ENCODE measurements around the gene SEMG2. TPM values are rescaled to one million over a fixed set of nuclear protein-coding genes. Genes with fewer than 3 reads are reported as not detected.

The SEMG2 gene, protein sequence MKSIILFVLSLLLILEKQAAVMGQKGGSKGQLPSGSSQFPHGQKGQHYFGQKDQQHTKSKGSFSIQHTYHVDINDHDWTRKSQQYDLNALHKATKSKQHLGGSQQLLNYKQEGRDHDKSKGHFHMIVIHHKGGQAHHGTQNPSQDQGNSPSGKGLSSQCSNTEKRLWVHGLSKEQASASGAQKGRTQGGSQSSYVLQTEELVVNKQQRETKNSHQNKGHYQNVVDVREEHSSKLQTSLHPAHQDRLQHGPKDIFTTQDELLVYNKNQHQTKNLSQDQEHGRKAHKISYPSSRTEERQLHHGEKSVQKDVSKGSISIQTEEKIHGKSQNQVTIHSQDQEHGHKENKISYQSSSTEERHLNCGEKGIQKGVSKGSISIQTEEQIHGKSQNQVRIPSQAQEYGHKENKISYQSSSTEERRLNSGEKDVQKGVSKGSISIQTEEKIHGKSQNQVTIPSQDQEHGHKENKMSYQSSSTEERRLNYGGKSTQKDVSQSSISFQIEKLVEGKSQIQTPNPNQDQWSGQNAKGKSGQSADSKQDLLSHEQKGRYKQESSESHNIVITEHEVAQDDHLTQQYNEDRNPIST
- polyA plus RNA-seq (2014; cell fraction: cytosol; rRNA removed): not detected in 2 replicates
- not detected in 2 replicates for polyA plus RNA-seq (2014; cell fraction: nucleus; rRNA removed)

DNA sequence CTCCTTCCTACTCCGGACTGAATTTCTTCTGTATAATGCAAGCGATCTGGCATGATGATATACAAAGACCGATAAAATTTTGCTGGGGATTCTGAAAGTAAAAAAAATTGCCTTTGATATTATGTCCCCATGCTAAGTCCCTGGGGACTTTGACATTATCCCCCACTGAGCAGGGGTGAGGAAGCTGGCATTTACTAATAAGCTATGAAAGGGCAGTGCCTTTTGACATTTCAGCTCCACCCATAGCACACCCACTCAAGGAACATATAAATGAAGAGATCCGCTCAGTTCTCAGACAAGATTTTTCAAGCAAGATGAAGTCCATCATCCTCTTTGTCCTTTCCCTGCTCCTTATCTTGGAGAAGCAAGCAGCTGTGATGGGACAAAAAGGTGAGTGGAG, at the start of gene SEMG2:
Gene SEMG2 (plus strand): TSS at position 298 of the 400 bp plus-strand sequence. CDS start 17 bp downstream, at position 315.
- DNase-seq (ENCODE audit: low spot score): no peak

DNA sequence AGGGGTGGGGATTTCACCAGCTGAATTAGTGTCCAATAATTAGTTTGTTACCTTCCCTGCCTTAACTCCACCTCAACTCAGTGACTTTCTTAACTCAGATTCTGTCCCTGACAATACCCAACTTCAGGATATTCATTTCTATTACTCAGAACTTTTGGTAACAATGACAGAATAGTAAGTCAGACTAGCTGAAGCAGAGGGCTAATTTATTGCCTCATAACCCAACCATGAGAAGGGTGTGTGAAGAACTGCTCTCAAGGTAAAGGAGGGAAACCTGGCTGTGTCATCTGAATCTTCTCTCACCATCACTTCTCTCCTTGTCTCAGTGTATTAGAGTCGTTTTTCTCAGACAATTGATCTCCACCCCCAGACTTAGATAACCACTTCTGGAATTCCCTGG, 47.7 kb upstream of the SEMG2 start:
- DNase-seq (ENCODE audit: low spot score): no peak

DNA sequence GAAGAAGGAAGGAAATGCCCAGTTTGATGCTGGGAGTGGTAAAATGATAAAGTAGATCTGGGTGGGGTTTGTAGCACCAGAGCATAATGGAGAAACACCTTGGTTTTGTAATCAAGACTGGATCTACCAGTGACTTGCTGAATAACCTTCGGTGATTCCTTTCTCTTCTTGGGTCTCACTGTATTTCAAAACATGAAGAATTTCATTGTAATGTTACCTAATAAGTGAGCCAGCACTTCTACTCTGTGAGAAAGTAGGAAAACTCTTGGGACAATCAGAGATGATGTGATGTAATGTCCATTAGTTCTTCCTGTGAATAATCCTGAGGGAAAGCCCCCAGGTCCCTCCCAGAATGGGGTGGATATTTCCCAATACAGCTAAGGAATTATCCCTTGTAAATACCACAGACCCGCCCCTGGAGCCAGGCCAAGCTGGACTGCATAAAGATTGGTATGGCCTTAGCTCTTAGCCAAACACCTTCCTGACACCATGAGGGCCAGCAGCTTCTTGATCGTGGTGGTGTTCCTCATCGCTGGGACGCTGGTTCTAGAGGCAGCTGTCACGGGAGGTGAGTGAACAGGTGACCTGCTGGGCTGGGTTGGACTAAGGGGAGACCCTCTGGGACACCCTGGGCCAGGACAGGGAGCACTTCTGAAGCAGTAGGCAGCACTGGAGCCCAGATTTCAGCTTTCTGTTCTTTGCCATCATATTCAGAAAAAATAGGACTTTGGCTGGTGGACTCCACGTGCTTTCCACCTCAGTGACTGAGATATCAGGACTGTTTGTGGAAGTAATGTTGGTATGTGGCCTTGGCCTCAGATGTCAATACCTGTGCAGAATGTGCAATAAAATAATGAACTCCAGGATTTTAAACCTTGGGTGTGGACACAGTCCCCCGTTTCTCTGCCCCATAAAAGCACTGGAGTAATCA, 46.5 kb upstream of the SEMG2 start, which contains the start of gene PI3:
Gene PI3 (plus strand): TSS at position 469 of the 931 bp plus-strand sequence. CDS start 21 bp downstream, at position 490.
- DNase-seq (ENCODE audit: low spot score): no peak

DNA sequence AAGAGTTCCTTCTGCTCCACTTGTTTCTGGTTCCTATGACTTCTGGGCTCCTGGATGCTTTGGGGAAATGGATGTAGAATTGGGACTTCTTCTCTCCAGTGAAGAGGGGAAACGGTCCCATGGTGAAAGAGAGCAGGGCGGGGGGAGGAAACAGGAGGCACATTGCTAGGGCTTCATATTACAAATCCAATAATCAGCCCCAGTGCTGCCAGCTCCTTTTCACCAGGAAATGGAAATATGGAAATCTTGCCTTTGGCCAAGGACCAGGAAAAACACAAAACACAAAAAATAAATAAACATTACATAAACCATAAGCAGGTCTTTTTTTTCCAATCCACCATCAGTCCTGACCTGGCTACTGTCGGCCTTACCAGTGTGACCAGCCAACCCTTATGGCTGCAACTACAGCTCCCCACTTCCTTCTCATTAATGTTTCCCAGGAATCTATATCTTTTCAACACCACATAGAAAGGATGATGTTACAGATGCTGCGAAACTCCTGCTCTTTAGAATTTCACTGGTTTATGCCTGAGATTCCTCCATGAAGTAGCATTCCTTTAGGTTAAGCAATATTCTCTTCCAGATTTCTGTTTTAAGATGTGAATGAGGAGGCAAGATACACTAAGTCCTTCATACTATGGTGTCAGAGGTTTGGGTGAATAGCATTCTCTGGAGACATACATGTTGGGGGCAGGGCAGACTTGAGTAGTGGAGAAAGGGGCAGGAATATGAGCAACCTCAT, 44.5 kb upstream of the SEMG2 start:
- no peak for DNase-seq (ENCODE audit: low spot score)

DNA sequence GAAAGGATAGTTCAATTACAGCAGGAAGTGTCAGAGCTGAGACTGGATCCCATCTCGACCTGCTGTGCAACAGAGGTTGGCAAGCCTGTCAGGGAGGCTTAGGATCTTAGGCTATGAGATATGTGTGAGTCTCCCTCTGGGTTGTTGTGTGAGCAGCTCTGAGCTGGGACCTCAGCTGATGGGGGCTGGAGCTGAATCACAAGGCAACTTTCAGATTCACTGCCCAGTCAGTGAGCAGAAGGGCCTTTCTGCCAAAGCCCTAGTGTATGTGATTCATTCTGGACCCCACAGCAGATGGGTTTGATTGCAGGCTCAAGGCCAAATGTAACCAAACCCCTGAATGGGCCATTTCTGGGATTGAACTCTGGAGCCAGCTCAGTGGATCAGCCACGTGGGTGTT, 42.0 kb upstream of the SEMG2 start:
- no peak for DNase-seq (ENCODE audit: low spot score)

DNA sequence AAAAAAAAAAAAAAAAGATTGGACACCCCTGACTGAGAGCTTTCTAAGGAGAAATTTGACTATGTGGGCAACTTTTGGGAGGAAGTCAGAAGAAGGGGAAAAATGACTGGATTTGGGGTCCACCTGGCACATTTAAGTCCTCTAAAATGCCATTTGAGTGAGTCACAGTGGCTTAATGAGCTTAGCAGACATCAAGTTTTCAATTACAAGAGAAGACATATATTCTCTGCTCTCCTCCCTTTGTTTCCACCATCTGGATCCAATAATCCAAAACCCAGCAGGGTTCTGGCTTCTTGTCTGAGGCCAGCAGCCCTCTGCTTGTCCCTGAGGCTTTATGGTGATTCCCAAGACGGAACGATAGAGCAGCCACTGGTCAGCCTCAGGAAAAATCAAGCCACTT, 39.5 kb upstream of the SEMG2 start:
- DNase-seq (ENCODE audit: low spot score): no peak

DNA sequence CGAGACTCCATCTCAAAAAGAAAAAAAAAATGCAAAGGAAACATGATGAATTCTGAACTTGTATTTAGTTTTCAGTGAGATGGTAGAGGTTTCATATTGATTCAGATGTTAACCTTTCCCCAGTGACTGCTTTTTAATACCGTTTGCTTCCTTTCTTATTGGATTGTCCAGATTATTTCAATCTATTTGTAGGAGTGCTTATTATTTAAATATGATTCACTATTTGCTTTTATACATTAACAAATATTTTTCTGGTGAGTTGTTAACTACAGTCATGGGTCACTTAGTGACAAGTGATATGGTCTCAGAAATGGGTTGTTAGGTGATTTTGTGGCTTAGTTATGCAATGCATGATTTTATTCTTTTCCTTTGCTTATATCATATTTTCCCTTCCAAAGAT, 38.1 kb upstream of the SEMG2 start:
- DNase-seq (ENCODE audit: low spot score): no peak

DNA sequence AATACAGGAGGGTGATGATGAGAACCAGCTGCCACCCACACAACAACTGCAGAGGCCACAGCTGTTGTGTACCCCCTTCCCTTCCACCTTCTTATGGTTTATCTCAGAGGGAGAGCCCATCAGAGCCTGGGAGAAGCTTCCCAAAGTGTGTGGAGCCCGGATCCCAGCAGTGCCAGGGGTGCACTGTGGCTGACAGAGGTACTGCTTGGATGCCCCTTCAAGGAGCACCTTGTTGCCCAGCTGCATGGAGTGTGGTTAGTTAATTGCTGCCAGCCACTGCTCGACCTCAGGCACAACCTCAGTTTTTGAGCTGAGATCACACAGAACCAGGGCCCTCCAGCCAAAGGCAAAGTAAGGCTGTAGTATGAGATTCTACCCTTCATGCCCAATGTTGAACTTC, 33.5 kb upstream of the SEMG2 start:
- no peak for DNase-seq (ENCODE audit: low spot score)

DNA sequence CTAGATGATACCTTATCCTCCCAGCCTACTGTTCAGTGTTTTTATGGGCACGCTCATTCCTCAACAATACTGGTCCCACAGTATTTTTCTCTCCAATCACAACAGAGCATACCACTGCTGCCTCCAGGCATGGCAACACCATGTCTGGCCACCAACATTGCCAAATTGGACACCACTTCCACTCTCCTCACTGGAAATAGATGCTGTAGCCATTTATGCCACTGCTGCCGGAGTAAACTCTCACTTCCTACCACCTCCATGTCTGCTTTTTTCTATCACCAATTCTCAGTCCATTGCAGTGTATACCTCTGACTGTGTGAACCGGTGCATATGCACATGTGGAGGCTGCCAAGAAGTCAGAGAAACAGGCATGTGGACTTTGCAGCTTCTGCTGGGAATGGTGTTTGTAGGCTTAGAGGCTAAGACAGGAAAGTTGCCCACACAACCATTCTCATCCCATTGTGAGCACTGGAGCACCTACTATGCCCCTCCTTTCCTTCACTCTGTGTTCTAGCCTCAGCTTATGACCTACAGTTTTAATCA, 32.0 kb upstream of the SEMG2 start:
- DNase-seq (ENCODE audit: low spot score): no peak

DNA sequence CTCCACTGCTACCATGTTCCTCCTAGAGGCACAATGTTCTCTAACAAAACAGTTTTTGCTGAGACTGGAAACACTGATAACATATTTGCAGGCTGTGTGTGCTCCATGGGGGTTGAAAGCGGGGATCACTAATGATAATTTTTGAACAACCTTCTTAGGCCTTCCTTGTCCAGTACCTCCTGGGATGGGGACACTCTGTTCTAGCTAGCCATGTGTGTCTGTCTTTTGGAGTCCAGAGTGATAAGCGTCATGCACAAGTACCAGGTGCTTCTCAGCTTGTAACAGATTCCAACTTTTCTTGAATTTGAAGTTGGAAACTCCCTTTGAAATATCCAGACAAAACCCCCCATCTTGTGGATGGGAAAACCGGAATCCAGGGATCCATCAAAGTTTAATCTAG, 31.3 kb upstream of the SEMG2 start:
- DNase-seq (ENCODE audit: low spot score): no peak

DNA sequence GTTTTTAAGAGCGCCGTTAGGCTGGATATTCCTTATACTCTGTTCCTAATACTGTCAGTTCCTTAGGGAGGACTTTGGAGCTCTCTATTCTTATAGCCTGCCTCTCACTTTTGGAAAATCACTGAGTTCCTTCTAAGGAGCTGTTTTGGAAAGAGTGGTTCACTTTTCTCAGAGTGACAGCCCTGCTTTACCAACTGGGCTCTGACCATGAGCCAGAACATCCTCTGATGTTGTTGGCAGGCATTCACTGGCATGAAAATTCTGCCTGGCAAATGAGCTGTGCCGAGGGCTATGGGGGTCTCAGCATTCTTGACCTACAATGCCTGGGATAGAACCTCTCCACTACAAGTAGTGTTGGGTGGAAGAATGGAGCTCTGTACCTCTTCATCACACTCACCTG, 29.2 kb upstream of the SEMG2 start:
- no peak for DNase-seq (ENCODE audit: low spot score)

DNA sequence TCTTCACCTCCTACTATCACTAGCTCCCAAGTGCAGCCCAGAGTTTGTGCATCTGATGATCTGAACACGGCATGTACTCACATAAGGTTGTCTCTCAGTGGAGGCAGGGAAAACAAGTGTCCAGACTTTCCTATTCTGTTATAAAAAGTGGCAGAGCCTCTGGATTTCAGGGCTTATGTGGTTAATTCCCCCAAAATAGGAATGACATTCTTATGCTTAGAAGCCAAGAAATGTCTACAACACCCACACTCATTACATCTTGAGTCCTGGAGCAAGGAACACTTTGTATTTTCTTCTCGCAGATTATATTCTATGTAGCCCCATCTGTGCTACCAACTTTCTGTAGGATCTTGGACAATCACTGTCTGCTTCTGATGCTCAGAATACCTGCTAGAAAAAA, 27.8 kb upstream of the SEMG2 start:
- DNase-seq (ENCODE audit: low spot score): no peak

DNA sequence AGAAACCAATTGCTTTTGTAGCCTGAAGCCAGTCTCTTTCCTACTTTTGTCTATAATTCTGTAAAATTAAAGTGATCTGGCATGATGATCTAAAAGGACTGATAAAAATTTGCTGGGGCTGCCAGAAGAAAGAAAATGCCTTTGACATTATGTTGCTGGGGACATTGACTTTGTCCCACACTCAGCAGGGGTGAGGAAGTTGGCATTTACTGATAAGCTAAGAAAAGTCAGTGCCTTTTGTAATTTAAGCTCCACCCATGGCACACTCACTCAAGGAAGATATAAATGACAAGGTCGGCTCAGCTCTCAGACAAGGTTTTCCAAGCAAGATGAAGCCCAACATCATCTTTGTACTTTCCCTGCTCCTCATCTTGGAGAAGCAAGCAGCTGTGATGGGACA, 14.4 kb upstream of the SEMG2 start, which contains the start of gene SEMG1:
Gene SEMG1 (plus strand): TSS at position 309 of the 400 bp plus-strand sequence. CDS start 21 bp downstream, at position 330.
- no peak for DNase-seq (ENCODE audit: low spot score)

DNA sequence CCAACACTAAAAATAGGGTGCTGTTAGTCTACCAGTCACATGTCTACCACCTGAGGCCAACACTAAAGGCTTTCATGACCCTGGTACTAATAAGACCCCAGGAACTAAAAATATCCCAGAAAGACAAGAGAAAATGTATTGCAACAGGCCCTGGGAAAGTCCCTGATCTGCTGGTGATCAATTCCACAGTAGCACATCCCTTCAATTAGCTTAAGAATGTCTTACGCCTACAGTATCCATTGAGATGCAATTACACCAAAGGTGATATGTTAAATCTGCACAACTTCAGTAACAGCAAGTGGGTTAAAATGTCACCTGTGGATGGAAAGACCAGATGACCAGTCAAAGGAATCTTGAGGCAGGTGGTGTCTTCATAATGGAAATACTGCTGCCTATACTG, 11.2 kb upstream of the SEMG2 start:
- no peak for DNase-seq (ENCODE audit: low spot score)

DNA sequence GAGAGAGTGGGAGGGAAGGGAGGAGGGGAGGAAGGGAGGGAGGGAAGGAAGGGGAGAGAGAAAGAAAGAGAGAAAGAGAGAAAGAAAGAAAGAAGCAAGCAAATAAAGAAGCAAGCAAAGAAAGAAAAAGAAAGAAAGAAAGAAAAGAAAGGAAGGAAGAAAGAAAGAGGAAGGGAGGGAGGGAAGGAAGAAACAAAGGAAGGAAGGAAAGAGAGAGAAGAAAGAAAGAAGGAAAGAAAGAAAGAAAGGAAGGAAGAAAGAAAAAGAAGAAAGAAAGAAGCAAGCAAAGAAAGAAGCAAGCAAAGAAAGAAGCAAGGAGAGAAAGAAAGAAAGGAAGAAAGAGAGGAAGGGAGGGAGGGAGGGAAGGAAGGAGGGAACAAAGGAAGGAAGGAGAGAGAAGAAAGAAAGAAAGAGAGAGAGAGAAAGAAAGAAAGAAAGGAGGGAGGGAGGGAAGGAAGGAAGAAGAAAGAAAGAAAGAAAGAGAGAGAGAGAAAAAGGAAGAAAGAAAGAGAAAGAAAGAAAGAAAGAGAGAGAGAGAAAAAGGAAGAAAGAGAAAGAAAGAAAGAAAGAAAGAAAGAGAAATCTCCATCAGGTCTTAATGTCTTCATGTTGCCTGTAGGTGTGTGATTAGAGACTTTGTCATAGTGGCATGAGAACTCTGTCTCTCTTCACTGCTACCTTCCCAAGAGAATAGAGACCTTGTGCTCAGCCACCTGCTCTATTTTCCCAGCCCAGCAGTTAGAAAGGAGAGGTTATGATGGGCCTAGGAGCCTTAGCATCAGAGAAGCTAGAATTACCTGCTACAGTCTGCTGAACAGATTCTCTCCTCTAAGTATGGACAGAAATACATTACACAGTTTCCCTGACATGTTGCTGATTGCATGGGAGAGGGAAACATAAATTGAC, 9.4 kb upstream of the SEMG2 start:
- no peak for DNase-seq (ENCODE audit: low spot score)

DNA sequence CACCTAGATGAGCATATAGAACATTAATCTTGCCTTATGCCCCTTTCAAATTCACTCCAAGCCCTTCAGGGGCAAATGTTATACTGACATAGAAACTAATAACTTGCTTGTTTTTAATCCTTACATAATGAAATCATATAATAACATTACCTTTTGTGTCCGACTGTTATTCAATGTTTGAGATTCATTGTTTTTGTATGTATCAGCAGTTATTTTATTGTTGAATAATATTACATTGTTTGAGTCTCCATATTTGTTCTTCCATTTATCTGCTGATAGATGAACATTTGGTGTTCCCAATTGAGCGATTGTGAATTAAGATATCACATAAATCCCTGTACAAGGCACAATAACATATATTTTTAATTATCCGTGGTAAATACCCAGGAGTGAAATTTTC, 8.3 kb upstream of the SEMG2 start:
- no peak for DNase-seq (ENCODE audit: low spot score)

DNA sequence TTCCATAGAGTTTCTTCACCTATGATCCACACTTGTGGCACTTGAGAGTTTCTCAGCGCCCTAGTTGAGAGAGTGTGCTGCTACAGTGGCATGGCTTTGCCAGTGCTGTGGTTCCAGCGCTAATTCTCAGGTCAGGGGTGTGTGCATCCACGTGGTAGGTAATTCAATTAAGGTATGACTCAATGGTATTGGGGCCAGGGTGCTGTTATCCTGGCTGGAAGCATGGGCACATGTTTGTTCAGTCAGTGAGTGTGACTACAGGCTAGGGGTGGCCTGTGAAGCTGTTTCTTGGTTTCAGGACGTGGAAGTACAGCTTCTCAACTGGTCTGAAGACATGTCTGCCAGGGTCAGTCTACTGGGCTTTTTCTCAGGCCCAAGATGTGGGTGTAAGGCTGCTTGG, 3.0 kb upstream of the SEMG2 start:
- DNase-seq (ENCODE audit: low spot score): no peak

DNA sequence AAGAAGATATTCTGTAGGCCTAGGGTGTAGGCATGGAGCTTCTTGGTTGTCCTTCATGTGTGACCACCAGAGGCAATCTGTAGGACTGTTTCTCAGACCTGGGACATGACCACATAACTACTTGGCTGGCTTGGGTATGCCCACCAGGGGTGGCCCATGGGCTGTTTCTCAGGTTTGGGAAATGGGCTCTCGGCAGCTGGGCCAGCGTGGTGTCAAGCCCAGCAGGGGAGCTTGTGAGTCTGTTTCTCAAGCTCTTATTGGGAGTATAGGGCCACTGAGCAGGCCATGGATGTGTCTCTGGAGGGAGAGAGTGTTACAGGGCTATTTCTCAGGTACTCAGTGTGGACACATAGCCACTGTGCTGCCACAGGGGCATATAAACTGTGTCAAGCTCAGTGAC, 2.5 kb upstream of the SEMG2 start:
- DNase-seq (ENCODE audit: low spot score): no peak

DNA sequence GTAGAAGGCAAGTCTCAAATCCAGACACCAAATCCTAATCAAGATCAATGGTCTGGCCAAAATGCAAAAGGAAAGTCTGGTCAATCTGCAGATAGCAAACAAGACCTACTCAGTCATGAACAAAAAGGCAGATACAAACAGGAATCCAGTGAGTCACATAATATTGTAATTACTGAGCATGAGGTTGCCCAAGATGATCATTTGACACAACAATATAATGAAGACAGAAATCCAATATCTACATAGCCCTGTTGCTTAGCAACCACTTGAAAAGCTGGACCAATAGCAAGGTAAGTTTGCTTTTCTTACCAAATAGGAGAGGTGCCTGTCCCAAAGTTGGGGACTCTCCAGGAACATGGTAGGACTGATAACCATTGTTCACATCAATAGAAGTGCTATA, 2.0 kb downstream of the SEMG2 start:
- DNase-seq (ENCODE audit: low spot score): no peak

DNA sequence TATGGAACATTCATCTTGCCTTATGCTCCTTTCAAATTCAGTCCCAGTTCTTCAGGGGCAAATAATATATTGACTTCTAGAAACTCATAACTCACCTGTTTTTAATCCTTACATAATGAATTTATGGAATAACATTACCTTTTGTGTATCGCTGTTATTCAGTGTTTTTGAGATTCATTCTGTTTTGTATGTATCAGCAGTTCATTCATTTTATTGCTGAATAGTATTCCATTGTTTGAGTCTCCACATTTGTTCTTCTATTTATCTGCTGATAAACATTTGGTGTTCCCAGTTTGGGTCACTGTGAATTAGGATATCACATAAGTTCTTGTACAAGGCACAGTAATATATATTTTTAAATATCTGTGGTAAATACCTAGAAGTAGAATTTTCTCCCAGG, 5.1 kb downstream of the SEMG2 start:
- no peak for DNase-seq (ENCODE audit: low spot score)

Measured in SK-N-DZ (cell line).